NOMO-1 treated with dmso at 0.1 percent for 144 hours (cell line): ENCODE measurements around the gene SSR1.

Source experiments
- DNase-seq: peaks from one replicate; lab custom pipeline; 2025; ENCODE audit not compliant: unreplicated experiment; lab: John Stamatoyannopoulos, UW

Gene SSR1

GRCh38 chr6:7241709-7242645, 71.0 kb downstream of the SSR1 start:
- DNase-seq: no peak

DNA sequence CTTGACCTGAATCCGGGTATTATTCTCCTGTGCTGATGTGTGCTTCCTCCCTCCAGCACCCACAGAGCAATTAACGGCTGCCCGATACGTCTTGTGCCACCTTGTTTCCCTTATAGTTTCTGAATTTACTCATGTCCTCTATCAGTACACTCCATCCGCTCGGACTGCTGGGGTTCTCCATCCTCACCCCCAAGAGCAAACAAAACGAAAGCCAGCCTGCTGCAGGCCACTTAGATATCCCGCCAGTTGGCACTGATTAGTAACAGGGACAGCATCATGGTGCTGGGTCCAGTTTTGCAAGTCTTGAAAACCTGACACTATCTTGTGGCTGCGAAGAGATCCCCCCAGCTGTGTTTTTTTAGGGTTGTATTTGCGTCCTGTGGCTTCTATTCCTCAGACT, 71.8 kb downstream of the SSR1 start:
- no peak for DNase-seq

DNA sequence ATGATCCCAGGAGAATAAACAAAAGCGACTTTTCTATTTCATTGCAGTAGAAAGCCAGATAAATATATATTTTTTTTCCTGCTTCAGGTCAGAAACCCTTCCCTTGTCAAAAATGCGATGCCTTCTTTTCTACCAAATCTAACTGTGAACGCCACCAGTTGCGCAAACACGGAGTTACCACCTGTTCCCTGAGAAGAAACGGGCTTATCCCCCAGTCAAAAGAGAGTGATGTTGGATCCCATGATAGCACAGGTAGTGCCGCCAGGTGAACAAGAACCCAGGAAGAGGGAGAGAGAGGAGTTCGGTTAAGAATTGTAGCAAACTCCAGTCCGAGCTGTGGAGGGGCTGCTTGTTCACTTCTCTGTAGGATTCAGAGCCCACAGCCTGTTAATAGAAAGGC, 72.6 kb downstream of the SSR1 start:
- DNase-seq: no peak

DNA sequence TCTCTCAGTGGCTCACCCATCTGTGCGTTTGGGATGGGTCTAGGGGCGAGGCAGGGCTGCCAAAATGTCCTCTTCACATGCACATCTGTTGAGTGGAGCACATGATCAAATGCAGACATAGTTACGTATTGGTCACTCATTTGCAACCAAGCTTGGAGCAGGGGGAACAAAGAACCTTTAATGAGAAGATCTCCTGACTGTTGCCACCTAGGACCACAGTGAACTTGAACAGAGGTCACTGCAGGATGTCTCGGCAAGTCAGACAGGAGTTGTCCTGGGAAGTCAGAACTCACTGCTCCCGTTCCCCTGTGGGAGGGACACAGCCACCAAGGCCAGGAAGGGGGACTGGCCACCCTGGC, 73.4 kb downstream of the SSR1 start:
- no peak for DNase-seq

- DNase-seq: peak; percentile 45
Measured at GRCh38 chr6:7238900-7239589, 74.0 kb downstream of the SSR1 start.

- DNase-seq: no peak
Measured at GRCh38 chr6:7238526-7238899, 74.5 kb downstream of the SSR1 start.

DNA sequence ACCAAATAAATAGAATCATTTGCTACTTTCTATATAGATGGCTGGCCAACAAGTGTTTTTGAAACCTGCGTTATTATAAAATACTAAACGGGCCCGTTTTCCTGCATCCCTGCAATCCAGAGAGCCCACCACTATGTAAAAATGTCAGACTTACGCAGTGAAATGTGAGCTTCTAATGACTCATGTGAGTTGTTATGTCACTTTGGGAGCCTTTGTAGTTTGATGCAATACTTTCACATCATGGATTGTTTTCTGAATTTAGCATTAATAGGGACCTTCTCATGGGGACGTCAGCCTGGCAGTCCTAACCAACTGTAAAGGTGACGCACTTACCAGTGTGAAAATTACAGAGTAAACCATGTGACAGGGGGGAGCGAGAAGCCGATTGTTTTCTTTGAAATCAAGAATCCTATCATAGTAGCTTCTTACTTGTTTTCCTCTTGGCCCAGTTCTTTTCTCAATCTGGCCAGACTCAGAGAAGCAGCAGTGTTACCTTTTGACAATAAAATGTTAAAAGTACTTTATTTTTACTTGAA, 75.3 kb downstream of the SSR1 start:
- DNase-seq: no peak

DNA sequence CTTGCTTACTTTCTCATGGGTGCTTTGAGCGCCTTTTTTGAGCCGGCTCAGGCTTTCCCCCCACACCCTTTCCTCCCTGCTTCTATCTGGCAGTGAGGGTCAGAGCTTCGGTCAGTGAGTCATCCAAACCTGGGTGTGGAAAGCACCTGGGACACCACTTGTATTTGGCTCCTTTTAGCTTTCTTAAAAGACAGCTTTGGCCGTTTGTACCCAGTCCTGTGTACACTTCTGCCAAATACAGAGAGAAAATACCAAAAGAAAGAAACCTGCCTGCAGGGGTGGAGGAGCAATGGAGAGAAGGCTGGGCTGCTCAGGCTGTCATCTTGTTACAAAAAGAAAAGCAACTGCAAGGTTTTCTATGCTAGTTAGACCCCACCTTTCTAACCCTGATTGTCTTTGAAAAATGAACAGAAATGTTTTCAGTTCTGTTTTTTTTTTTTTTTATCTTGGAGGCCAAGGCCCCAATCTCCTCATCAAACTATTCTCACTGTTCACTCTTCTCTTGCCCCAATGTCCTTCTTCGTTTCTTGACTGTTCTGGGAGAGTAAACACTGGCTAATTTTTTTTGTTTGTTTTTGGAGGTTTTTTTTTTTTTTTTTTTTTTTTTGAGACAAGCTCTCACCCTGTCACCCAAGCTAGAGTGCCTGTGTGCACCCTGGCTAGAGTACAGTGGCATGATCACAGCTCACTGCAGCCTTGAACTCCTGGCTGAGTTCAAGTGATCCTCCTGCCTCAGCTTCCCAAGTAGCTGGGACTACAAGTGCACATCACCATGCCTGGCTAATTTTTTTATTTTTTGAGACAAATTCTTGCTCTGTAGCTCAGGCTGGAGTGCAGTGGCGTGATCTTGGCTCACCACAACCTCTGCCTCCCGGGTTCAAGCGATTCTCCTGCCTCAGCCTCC, 76.4 kb downstream of the SSR1 start:
- no peak for DNase-seq

DNA sequence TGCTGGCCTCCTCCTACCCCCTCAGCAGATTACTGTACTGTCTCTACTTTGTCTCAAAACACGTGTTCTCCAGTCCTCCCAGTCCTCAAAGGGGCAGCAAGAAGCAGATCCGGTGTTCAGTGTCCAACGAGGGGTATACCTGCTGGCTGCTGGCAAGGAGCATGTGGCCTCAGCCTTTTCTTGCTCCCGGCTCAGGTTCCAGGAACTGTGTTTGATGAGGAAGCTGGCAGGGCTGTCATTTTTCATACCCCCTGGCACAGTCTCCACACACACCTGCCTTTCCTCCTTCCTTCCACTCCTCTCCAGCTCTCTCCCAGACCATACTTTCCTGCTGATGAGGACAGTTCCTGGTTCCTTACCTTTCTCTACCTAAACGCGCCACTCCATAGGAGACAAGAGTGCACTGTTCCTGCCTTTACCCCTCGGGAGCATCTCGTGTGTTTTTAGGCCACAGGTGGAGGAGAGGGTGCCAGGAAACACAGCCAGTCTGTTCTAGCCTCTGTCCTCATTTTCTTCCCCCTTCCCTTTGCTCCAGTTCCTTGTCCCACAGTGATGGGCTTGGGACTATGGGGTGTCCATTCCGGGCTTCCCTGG, 77.2 kb downstream of the SSR1 start:
- DNase-seq: no peak

GRCh38 chr6:7234547-7234946, 78.5 kb downstream of the SSR1 start:
- no peak for DNase-seq

DNA sequence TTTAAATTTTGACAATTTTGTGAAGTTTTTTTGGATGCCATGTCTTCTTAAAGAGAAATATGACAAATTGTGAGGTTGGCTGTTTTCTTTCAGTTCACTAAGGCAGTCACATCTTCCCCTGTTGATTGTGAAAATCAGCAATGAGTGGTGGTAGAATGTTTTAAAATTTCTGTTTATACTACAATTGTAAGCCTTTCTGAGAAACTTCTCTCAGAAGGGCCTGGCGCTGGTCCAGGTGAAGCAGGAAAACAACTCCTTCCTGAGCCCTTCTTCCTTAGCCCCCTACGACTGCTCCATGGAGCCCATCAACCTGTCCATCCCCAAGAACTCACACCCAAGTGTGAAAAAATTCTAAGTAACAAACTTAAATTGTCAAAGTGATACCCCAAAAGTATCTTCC, 80.6 kb downstream of the SSR1 start:
- no peak for DNase-seq

DNA sequence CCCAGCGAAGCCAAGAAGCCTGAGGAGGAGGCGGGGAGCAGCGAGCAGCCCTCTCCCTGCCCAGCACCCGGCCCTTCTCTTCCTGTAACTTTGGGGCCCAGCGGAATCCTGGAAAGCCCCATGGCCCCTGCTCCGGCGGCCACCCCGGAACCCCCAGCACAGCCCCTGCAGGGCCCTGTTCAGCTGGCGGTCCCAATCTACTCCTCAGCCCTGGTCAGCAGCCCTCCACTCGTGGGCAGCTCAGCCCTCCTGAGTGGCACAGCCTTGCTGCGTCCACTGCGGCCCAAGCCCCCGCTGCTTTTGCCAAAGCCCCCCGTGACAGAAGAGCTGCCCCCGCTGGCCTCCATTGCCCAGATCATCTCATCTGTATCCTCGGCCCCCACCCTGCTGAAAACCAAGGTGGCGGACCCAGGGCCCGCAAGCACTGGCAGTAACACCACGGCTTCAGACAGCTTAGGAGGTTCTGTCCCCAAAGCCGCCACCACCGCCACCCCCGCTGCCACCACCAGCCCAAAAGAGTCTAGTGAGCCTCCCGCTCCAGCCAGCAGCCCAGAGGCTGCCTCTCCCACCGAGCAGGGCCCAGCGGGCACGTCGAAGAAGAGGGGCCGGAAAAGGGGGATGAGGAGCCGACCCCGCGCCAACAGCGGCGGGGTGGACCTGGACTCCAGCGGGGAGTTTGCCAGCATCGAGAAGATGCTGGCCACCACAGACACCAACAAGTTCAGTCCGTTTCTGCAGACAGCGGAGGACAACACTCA, 81.9 kb downstream of the SSR1 start:
- no peak for DNase-seq

GRCh38 chr6:7230327-7230691, 82.7 kb downstream of the SSR1 start:
- DNase-seq: no peak

DNA sequence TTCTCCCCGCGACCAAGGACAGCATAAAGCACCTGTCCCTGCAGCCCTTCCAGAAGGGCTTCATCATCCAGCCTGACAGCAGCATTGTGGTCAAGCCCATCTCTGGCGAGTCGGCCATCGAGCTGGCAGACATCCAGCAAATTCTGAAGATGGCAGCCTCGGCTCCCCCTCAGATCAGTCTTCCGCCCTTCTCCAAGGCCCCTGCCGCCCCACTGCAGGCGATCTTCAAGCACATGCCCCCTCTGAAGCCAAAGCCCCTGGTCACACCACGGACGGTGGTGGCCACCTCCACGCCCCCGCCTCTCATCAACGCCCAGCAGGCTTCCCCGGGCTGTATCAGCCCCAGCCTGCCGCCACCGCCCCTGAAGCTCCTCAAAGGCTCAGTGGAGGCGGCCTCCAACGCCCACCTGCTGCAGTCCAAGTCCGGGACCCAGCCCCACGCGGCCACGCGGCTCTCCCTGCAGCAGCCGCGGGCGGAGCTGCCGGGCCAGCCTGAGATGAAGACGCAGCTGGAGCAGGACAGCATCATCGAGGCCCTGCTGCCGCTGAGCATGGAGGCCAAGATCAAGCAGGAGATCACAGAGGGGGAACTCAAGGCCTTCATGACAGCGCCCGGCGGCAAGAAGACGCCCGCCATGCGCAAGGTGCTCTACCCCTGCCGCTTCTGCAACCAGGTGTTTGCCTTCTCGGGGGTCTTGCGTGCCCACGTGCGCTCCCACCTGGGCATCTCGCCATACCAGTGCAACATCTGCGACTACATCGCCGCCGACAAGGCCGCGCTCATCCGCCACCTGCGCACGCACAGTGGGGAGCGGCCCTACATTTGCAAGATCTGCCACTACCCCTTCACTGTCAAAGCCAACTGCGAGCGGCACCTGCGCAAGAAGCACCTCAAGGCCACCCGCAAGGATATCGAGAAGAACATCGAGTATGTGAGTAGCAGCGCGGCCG, 83.3 kb downstream of the SSR1 start:
- DNase-seq: no peak

DNA sequence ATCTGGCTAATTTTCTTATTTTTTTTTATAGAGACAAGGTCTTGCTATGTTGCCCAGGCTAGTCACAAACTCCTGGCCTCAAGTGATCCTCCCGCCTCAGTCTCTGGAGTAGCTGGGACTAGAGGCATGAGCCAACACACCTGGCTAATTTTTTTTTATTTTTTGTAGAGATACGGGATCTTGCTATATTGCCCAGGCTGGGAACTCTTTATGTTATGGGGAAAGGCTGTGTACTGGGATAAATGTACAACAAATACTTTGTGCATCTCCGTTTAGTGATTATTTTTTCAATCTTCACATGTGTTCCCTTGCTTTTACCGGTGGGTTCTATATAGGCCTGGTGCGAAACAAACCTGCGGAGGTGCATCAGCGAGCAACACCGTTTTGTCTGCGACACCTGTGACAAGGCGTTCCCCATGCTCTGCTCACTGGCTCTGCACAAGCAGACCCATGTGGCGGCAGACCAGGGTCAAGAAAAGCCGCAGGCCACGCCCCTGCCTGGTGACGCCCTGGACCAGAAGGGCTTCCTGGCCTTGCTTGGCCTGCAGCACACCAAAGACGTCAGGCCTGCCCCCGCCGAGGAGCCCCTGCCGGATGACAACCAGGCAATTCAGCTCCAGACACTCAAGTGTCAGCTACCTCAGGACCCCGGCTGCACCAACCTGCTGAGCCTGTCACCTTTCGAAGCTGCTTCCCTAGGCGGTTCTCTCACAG, 84.2 kb downstream of the SSR1 start:
- DNase-seq: no peak

GRCh38 chr6:7224731-7225130, 88.3 kb downstream of the SSR1 start:
- DNase-seq: no peak

GRCh38 chr6:7222197-7222596, 90.8 kb downstream of the SSR1 start:
- no peak for DNase-seq

DNA sequence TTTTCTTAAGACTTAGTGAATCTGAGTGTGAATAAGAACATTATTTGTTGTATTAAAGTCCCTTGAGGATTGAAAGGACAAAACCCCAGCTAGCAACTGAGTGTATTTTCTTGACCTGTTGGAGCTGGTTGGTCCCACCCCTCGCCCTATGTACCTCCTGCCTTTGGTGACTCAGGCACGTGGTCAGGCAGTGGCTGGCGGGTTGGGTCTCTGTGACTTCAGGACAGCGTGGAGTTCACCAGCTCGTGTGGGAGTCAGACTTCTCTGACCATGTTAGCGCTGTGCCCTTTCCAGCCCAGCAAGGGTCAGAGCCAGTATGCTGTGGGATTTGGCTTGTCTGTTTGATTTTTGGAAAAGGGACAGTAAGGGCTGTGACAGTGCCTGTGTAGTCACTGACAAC, 93.7 kb downstream of the SSR1 start:
- no peak for DNase-seq
